NCI-H748 (cell line): ENCODE data around the gene VAV2.
A peak's percentile ranks its signal among the peaks of the same experiment; 100 is the strongest.

Experiments used
- DNase-seq: peaks from one replicate; lab custom pipeline; 2025; ENCODE audit not compliant: unreplicated experiment; lab: John Stamatoyannopoulos, UW

Gene VAV2

GRCh38 chr9:133862585-133863256 is 129.4 kb downstream of the VAV2 start:
- DNase-seq, result no peak

DNA sequence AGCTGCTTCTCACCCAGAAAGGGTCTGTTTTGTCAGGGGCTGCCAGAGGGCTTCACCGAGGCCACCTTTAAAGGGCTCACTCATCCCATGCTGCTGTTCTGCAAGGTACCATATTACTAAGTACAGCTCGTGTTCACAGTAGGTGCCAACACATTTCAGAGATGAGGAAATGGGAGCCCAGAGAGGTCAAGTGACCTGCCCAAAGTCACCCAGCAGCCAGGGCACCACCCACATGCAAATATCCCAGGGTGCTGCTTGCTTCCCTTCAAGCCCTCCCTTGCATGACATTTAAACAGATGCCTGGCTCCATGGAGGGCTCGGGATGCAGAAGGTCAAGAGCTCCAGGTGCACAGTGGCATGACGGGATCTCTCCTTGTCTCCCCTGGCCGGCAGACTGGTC is 130.4 kb downstream of the VAV2 start:
- no peak for DNase-seq

DNA sequence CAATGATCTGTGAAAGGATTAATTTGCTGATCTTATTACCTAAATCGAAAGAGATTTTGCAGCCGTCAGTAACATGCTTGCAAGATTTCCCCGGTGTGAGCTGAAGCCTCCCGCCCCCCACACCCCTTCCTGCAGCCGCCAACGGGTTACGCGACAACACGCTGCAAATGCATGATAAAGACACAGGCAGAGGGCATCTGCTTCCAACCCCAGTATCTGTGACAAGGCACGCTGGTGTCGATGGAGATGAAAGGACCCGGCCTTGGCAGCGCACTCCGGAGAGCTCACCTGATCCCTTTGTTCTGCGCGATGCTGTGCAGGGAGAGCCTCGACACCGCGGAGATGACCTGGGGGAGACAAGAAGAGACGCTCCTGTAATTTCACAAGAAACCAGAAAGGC is 131.0 kb downstream of the VAV2 start:
- no peak for DNase-seq

GRCh38 chr9:133858771-133859170 is 133.4 kb downstream of the VAV2 start:
- no peak for DNase-seq

DNA sequence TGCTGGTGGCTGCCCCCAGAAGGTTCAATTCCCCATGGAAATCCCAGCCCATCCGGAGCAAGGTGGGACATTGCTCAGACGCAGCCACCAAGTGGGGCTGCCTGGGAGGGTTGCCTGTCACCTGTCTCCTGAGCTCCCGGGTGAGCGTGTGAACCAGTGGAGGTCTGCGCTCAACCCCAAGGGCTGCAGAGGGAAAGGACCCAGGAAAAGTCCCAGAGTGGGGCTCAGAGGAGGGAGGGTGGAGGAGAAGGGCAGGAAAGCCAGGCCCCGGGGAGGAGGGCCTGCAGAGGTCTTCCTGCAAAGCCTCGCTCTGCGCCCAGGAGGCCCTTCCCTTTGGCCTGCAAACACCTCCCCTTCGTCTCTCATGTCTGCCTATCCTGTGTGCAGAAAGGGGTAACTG is 134.5 kb downstream of the VAV2 start:
- DNase-seq, result no peak

DNA sequence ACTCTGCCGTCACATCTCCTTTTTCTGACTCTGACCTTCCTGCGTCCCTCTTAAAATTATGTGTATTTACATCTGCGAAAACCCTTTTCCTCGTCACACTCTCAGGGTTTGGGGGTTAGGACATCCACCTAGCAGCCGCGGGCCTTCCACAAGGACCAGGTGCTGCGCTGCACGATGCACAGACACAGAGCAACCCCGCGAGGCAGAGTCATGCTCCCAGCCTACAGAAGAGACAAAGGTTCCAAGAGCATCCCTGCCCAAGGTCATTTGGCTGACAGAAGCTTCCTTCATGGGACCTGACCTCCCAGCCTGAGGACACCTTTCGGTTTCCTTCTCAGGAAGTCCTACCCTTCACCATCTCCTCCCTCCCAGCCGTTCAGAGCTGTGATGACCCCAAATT is 135.3 kb downstream of the VAV2 start:
- DNase-seq, result no peak

GRCh38 chr9:133855802-133856521 is 136.2 kb downstream of the VAV2 start:
- DNase-seq, result no peak

- DNase-seq, result no peak
These were observed 136.8 kb downstream of the VAV2 start for GRCh38 chr9:133855371-133855770.

DNA sequence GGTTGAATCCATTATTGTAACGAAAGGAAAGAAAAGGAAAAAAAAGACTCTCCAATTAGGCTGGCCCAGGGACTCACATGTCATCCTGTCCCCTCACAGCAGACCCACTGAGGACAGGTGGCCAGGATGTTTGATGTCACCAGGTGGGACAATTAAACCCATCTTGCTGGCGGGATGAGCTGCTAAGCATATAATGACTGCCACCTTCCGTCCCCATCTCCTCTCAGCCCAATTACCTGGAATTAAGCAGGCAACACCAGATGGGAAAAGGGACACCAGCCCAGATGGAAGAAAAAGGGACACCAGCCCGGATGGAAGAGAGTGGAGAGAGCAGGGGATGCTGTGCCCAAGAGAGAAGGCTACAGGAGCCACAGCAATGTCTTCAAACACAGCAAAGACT is 137.4 kb downstream of the VAV2 start:
- DNase-seq, result peak; percentile 79

DNA sequence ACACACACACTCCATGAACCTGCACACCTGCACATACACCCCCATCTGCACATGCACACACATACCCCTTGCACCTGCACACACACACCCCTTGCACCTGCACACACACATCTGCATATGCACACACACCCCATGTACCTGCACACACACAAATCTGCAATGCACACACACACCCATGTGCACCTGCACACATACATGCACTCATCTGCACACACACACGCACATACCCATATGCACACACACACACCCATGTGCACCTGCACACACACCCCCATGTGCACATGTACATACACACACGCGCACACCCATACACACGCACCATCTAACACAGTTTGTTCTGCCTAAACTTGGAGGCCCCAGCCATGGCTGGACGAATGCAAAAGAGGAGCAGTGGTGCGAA is 138.1 kb downstream of the VAV2 start:
- DNase-seq, result no peak

DNA sequence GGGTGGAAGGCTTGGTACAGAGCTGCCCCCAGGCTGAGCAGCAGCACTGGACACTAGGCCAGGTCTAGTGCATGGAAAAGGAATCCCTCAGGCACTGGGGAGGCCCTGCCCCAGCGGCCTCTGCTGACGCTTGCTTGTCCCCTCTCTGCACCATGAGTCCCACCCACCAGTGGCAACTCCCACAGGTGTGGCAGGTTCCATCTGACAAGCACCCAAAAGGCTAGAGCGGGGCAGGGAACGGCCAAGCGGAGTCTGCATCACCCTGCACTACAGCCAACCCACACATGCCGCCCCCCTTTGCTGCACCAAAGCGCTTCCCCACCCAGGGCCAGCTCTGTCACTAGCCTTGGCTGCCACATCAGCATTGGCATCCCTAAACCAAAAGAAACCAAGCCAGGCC is 138.8 kb downstream of the VAV2 start:
- no peak for DNase-seq

DNA sequence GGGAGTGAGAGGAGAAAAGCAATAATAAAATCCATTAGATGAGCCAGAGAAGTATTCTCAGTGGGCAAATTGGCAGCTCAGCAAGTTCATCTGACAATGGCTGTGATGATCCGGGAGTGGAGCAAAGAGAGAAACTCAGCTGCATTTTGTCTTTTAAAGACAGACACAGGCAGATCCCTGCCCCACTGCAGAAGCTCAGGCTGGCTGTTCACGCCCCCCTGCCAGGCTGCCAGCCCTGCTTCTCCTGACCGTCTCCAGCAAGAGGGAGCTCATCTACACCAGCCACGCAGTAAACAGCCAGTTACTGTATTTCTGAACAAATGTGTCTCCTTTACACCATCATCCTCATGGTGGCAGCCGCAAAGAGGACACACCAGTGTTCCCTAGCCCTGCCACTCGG is 139.7 kb downstream of the VAV2 start:
- DNase-seq, result no peak

- no peak for DNase-seq
These were observed 140.4 kb downstream of the VAV2 start for GRCh38 chr9:133851693-133852092.

DNA sequence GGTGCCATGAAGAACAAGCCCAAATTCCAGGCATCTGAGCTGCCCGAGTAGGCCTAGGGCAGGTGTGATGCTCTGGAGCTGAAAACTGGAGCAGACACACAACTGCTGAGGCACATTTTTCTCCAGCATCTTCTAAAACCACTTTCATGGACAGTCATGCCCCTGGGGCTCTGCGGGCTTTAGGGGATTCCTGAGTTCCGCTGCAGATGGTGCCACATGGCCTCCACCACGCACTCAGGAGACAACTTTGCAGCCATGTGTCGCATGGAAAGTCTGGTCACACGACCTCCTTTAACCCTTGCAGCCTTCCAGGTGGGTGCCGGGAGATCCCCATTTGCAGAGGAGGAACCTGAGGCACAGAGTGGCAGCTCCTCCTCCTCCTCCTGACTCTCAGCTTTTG is 141.2 kb downstream of the VAV2 start:
- no peak for DNase-seq

DNA sequence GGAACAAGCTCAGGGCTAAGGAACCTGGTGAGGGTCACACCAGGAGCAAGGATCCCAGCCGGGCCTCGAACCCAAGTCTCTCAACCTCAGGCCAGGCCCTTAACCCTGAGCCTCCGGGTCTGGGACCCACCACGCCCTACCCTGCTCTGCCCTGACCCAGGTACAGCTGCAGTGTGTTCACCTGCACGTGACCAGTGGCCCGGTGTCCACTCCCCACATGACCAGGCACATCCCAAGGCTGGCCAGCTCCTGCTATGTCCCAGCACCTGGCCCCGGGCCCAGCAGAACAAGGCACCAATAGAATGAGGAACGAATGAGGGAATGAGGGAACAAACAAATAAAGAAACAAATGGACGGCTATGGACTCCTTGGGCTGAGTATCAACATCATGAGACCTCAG is 142.0 kb downstream of the VAV2 start:
- no peak for DNase-seq

DNA sequence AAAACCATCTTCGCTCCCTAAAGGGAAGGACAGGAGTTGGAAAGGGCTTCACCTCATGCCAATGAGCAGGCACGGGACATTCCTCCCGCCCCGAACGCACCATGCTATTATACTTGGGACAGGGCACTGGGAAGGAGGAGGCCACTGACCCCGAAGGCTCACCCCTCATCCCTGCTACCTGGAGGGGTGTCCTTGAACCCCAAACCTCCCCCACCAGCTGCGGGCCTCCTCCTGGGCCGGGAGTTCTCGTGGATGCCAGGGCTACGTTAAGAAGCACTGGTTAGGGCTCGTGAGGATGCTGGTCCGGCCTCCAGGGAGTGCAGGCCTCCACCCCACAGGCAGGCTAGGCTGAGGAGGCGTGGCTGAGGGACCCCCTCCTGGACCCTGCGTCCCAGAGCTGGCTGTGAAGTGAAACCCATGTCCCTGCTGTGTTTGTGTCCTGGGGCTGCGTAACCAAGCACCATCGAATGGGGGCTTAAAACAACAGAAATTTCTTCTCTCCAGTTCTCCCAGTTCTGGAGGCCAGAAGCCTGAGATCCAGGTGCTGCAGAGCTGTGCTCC is 142.9 kb downstream of the VAV2 start:
- no peak for DNase-seq

DNA sequence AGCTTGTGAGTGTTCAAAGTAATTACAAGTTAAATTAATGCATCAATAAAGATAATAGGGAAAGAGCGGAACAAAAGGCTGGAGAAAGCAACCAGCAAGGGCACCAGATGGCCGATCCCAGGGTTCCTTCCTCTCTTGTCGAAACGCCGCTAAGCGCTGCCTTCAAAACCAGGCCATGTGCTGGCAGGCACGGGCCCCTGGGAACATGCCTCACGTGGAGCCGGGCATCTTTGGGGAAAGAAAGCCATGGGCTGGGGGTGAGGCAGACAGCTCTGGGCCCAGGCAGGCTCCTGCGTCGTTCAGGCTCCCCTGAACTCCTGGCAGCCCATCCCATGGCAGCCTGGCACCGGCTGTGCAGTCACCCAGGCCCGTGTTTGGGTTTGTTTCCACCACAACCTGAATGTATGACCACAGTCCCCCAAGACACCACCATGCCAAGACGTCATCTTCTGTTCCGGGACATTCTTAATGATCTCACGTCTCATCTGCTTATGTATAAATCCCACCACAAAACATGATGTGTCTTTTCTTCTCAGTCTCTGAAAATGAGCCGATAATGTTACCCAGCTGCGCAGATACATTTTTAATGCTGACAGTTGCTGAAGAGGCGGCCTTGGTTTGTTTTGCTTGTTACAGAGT is 143.5 kb downstream of the VAV2 start:
- peak; percentile 13 for DNase-seq

- no peak for DNase-seq
These were observed 145.5 kb downstream of the VAV2 start for GRCh38 chr9:133846483-133847090.

DNA sequence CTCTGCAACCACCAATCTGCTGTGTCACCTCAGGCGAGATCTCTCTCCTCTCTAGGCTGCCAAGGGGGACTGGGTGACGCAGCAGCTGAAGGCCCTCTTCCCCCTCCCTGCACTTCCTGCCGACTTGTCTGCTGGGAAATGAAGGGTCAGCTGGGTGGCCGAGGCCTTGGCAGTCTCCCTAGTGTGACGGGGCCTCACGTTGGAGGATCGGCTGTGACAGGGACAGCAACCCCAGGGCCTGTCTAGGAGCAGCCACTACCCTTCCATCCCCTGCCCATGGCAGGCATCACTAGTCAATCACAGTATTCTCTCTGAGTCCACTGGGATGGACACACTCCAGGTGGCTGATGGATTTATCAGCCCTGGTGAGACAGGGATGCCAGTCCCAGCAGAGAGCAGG is 146.7 kb downstream of the VAV2 start:
- no peak for DNase-seq

DNA sequence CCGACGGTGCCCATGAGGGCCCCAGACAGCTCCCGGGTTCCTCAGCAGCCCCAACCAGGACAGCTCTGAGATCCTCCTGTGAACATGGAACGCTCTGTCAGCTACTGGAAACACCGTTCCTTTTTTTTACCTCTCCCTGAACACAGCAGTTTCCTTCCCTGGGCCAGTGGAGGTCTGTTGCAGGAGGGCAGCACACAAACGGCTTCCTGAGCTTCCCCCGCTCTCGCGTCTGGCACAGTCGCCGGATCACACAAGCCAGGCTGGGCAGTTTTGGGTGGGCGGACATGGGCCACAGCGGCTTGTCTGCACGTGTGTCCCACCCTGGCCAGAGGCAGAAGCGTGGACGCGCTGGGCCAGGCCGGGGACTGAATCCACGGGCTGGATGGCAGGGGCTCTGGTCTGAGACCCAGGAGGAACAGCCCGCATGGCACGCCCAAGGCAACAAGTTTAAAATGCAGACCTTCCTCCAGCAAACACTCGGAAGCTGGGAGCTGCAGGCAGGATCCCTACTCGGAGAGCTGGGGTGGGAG is 147.2 kb downstream of the VAV2 start:
- DNase-seq, result no peak

- peak; percentile 13 for DNase-seq
These were observed 147.7 kb downstream of the VAV2 start for GRCh38 chr9:133844398-133844784.
